ENCODE results near the gene ZNF576.

ZNF576 gene

DNA sequence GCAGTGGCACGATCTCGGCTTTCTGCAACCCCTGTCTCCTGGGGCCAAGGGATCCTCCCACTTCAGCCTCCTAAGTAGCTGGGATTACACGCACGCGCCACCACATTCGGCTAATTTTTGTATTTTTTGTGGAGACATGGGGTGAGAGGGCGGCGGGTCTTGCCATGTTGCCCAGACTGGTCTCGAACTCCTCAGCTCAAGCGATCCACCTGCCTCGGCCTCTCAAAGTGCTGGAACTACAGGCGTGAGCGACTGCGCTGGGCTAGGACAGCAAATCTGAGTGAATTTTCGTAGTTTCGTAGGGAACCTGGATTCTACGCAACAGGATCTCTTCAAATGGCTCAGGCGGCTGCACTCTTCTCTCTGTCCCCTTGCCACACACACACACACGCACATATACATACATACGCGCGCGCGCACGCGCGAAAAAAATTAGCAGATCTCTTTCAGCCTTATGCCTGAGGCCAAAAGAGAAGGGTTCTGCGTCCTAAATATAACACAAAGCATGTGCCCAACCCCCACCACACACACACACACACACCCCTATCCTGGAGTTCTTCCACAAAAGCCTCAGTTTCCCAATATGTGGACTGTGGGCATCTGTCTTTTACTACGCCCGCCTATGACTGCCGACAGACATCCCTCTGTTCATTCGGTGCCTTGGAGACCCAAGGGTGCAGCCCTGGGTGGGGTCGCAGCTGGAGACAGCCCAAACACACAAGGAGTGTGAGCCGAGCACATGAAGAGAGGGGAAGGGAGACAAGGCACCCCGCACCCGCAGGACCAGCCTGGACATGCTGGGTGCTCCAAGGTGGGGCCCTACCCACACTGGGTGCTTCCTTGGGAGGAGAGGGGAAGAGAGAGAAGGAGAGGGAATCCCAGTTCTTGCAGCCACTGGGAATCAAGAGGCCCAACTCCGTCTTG lies 20.2 kb upstream of the ZNF576 start:
- H3K9me3 ChIP-seq = no peaks in the 10 kb centered on the region
- H3K27me3 ChIP-seq = no peaks in the 10 kb centered on the region
- peak overlapping the region; percentile 69 to 82 for H3K4me3 ChIP-seq (ENCODE audit: low read depth in 1 of 2, low read length in 1 of 2)
- peaks cover 23 to 26% of the 10 kb centered on the region in 2 experiments for H3K4me1 ChIP-seq (ENCODE audit: control insufficient read depth in 1 of 2, insufficient read depth in 1 of 2, low read depth in 1 of 2, low read length in 1 of 2)
- H3K27ac ChIP-seq = peak overlapping the region; percentile 86
- TF ChIP-seq, protein P1, sequence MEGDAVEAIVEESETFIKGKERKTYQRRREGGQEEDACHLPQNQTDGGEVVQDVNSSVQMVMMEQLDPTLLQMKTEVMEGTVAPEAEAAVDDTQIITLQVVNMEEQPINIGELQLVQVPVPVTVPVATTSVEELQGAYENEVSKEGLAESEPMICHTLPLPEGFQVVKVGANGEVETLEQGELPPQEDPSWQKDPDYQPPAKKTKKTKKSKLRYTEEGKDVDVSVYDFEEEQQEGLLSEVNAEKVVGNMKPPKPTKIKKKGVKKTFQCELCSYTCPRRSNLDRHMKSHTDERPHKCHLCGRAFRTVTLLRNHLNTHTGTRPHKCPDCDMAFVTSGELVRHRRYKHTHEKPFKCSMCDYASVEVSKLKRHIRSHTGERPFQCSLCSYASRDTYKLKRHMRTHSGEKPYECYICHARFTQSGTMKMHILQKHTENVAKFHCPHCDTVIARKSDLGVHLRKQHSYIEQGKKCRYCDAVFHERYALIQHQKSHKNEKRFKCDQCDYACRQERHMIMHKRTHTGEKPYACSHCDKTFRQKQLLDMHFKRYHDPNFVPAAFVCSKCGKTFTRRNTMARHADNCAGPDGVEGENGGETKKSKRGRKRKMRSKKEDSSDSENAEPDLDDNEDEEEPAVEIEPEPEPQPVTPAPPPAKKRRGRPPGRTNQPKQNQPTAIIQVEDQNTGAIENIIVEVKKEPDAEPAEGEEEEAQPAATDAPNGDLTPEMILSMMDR (IDR thresholded peaks at IDR 0.05) = no peak
- peaks cover 3% of the 10 kb centered on the region for H3K36me3 ChIP-seq

GRCh38 chr19:43578787-43579186 lies 17.6 kb upstream of the ZNF576 start:
- Histone ChIP-seq H3K4me3 (ENCODE audit: low read depth in 1 of 2, low read length in 1 of 2) (no peak overlapping the region), H3K27ac (no peak overlapping the region), H3K4me1 (ENCODE audit: control insufficient read depth in 1 of 2, insufficient read depth in 1 of 2, low read depth in 1 of 2, low read length in 1 of 2) (peaks cover 23 to 31% of the 10 kb centered on the region in 2 experiments), H3K27me3 (no peaks in the 10 kb centered on the region), H3K9me3 (no peaks in the 10 kb centered on the region), H3K36me3 (no peaks in the 10 kb centered on the region)
- TF ChIP-seq, protein P1 (IDR thresholded peaks at IDR 0.05) = no peak

DNA sequence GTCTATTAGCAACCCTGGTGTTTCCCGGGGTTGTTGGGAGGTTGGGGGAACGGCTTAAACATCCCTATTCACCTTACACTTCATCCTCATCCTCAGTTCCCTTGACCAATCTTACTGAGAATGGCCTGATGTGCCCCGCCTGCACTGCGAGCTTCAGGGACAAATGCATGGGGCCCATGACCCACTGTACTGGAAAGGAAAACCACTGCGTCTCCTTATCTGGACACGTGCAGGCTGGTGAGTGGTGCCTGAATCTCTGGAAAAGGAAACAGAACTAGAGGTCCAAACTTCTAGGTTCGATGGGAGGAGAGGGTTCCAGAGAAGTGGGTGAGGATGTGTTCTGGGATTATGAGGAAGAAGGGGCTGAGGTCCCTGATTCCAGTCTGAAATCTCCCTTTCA lies 14.9 kb upstream of the ZNF576 start:
- H3K27me3 ChIP-seq = no peaks in the 10 kb centered on the region
- no peaks in the 10 kb centered on the region for H3K36me3 ChIP-seq
- no peak overlapping the region for H3K27ac ChIP-seq
- H3K4me1 ChIP-seq (ENCODE audit: control insufficient read depth in 1 of 2, insufficient read depth in 1 of 2, low read depth in 1 of 2, low read length in 1 of 2) = peaks cover 9 to 18% of the 10 kb centered on the region in 2 experiments
- no peaks in the 10 kb centered on the region for H3K9me3 ChIP-seq
- no peak overlapping the region for H3K4me3 ChIP-seq (ENCODE audit: low read depth in 1 of 2, low read length in 1 of 2)
- TF ChIP-seq, protein P1 (IDR thresholded peaks at IDR 0.05) = no peak

GRCh38 chr19:43582495-43582894 lies 13.9 kb upstream of the ZNF576 start:
- H3K27ac ChIP-seq = no peak overlapping the region
- H3K4me1 ChIP-seq (ENCODE audit: control insufficient read depth in 1 of 2, insufficient read depth in 1 of 2, low read depth in 1 of 2, low read length in 1 of 2) = peaks cover 9 to 18% of the 10 kb centered on the region in 2 experiments
- no peaks in the 10 kb centered on the region for H3K9me3 ChIP-seq
- no peaks in the 10 kb centered on the region for H3K36me3 ChIP-seq
- no peaks in the 10 kb centered on the region for H3K27me3 ChIP-seq
- H3K4me3 ChIP-seq (ENCODE audit: low read depth in 1 of 2, low read length in 1 of 2) = no peak overlapping the region
- TF ChIP-seq, protein P1 (IDR thresholded peaks at IDR 0.05) = no peak

DNA sequence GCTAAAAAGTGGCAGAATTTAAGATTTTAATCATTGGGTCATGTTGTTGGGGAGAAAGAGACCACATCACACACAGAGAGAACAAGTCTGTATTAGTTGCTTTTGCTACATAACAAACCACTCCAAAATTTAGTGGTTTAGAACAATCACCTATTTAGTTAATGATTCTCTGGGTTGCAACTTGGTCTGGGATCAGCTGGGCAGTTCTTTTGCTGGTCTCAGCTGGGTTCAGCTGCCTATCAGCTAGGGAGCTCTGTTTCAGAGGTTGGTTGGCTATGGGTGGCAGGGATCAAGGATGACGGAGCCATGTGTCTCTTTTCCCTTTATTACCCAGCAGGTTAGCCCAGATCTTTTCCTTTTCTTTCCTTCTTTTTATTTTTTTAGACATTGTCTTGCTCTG lies 11.9 kb upstream of the ZNF576 start:
- Histone ChIP-seq H3K9me3 (no peaks in the 10 kb centered on the region), H3K27me3 (no peaks in the 10 kb centered on the region), H3K4me3 (ENCODE audit: low read depth in 1 of 2, low read length in 1 of 2) (no peak overlapping the region), H3K4me1 (ENCODE audit: control insufficient read depth in 1 of 2, insufficient read depth in 1 of 2, low read depth in 1 of 2, low read length in 1 of 2) (peaks cover 9 to 18% of the 10 kb centered on the region in 2 experiments), H3K36me3 (no peaks in the 10 kb centered on the region), H3K27ac (no peak overlapping the region)
- TF ChIP-seq, protein P1 (IDR thresholded peaks at IDR 0.05) = no peak
